HG02678 (cell line): Measurements from ENCODE around the gene UQCRH.

Experiments
- ATAC-seq: cut with Tn5 transposase; IDR thresholded peaks from one replicate; pipeline ENCODE4 v1.9.1; 2021; ENCODE audit warnings: mild to moderate bottlenecking, moderate library complexity; ENCODE audit not compliant: unreplicated experiment

The UQCRH gene

GRCh38 chr1:46303038-46303871 lies at the start of gene UQCRH, which contains the start of gene LRRC41:
TSS of gene UQCRH (plus strand) at chr1:46303698. CDS start at chr1:46303767, 69 bp downstream.
TSS of gene LRRC41 (minus strand) at chr1:46303616. CDS start at chr1:46303322, 294 bp downstream.
- ATAC-seq, result peak; percentile 83

- no peak for ATAC-seq
Observed at GRCh38 chr1:46254668-46255067, 48.8 kb upstream of the UQCRH start.

GRCh38 chr1:46256523-46256922 lies 47.0 kb upstream of the UQCRH start:
- ATAC-seq, result no peak

GRCh38 chr1:46262508-46262907 lies 41.0 kb upstream of the UQCRH start:
- ATAC-seq, result no peak

GRCh38 chr1:46263146-46263545 lies 40.4 kb upstream of the UQCRH start:
- ATAC-seq, result no peak

GRCh38 chr1:46268578-46268977 lies 34.9 kb upstream of the UQCRH start:
- no peak for ATAC-seq

- no peak for ATAC-seq
Observed at GRCh38 chr1:46274225-46275029, 29.1 kb upstream of the UQCRH start.

- ATAC-seq, result no peak
Observed at GRCh38 chr1:46275030-46275337, 28.5 kb upstream of the UQCRH start.

- no peak for ATAC-seq
Observed at GRCh38 chr1:46277658-46278373, 25.7 kb upstream of the UQCRH start.

- ATAC-seq, result no peak
Observed at GRCh38 chr1:46278807-46279206, 24.7 kb upstream of the UQCRH start.

GRCh38 chr1:46280092-46280491 lies 23.4 kb upstream of the UQCRH start:
- no peak for ATAC-seq

GRCh38 chr1:46281021-46281420 lies 22.5 kb upstream of the UQCRH start:
- no peak for ATAC-seq

GRCh38 chr1:46284058-46284457 lies 19.4 kb upstream of the UQCRH start:
- ATAC-seq, result no peak

GRCh38 chr1:46284597-46285564 lies 18.6 kb upstream of the UQCRH start:
- ATAC-seq, result no peak

GRCh38 chr1:46285730-46286477 lies 17.6 kb upstream of the UQCRH start:
- ATAC-seq, result no peak

- no peak for ATAC-seq
Observed at GRCh38 chr1:46288485-46289133, 14.9 kb upstream of the UQCRH start.

GRCh38 chr1:46289134-46289494 lies 14.4 kb upstream of the UQCRH start:
- no peak for ATAC-seq

GRCh38 chr1:46289976-46290375 lies 13.5 kb upstream of the UQCRH start:
- ATAC-seq, result no peak

- ATAC-seq, result no peak
Observed at GRCh38 chr1:46295306-46295705, 8.2 kb upstream of the UQCRH start.
